Neuron (in vitro differentiated cells): ENCODE results near the gene MTHFS.
"Not testable (repeated sequence)": the region's sequence is repeated elsewhere in the genome, so short reads cannot be mapped to it uniquely, and the experiment has no call there.

Experiments
- H2AFZ ChIP-seq: one replicate; pipeline ENCODE4 v1.6.1; 2013; ENCODE audit warnings: low read depth, mild to moderate bottlenecking, inconsistent platforms, low read length, moderate library complexity
- H3K27me3 ChIP-seq: one replicate; pipeline ENCODE4 v1.6.1; 2013; ENCODE audit warnings: low read length; ENCODE audit not compliant: insufficient read depth
- H3K36me3 ChIP-seq: one replicate; pipeline ENCODE4 v1.6.1; 2013; ENCODE audit warnings: low read length; ENCODE audit not compliant: insufficient read depth
- H3K4me1 ChIP-seq: one replicate; pipeline ENCODE4 v1.6.1; 2013; ENCODE audit warnings: low read length; ENCODE audit not compliant: insufficient read depth
- H3K4me3 ChIP-seq: 2 replicates; pipeline ENCODE4 v1.5.1; 2013; ENCODE audit warnings: mild to moderate bottlenecking, low read length, moderate library complexity
- H3K9me3 ChIP-seq: one replicate; pipeline ENCODE4 v1.6.1; 2013; ENCODE audit warnings: low read length

Gene MTHFS

GRCh38 chr15:79903144-79903543 lies 6.3 kb upstream of the MTHFS start:
- peaks cover 5% of the 10 kb centered on the region for H3K36me3 ChIP-seq
- H2AFZ ChIP-seq, result no peak overlapping the region
- H3K27me3 ChIP-seq, result no peaks in the 10 kb centered on the region
- H3K4me1 ChIP-seq, result no peaks in the 10 kb centered on the region
- peaks cover 1% of the 10 kb centered on the region for H3K9me3 ChIP-seq
- H3K4me3 ChIP-seq, result no peak overlapping the region

GRCh38 chr15:79901958-79902357 lies 5.1 kb upstream of the MTHFS start:
- Histone ChIP-seq H2AFZ (no peak overlapping the region), H3K4me3 (no peak overlapping the region), H3K9me3 (peaks cover 3% of the 10 kb centered on the region), H3K4me1 (no peaks in the 10 kb centered on the region), H3K27me3 (no peaks in the 10 kb centered on the region), H3K36me3 (peaks cover 4% of the 10 kb centered on the region)

- not testable (repeated sequence) for H2AFZ ChIP-seq, H3K4me3 ChIP-seq, H3K9me3 ChIP-seq, H3K36me3 ChIP-seq, H3K4me1 ChIP-seq, H3K27me3 ChIP-seq
These were observed 4.1 kb upstream of the MTHFS start for GRCh38 chr15:79900818-79901378.

- H2AFZ ChIP-seq, result no peak overlapping the region
- peaks cover 4% of the 10 kb centered on the region for H3K9me3 ChIP-seq
- no peaks in the 10 kb centered on the region for H3K27me3 ChIP-seq
- peaks cover 2% of the 10 kb centered on the region for H3K36me3 ChIP-seq
- H3K4me3 ChIP-seq, result no peak overlapping the region
- no peaks in the 10 kb centered on the region for H3K4me1 ChIP-seq
These were observed 3.3 kb upstream of the MTHFS start for GRCh38 chr15:79900087-79900486.

- not testable (repeated sequence) for H3K4me3 ChIP-seq, H3K36me3 ChIP-seq, H2AFZ ChIP-seq, H3K27me3 ChIP-seq, H3K4me1 ChIP-seq, H3K9me3 ChIP-seq
These were observed 2.0 kb upstream of the MTHFS start for GRCh38 chr15:79898786-79899185.

- Histone ChIP-seq H3K27me3 (no peaks in the 10 kb centered on the region), H3K4me1 (no peaks in the 10 kb centered on the region), H3K36me3 (no peaks in the 10 kb centered on the region), H2AFZ (no peak overlapping the region), H3K4me3 (no peak overlapping the region), H3K9me3 (peaks cover 4% of the 10 kb centered on the region)
These were observed 1.6 kb upstream of the MTHFS start for GRCh38 chr15:79898369-79898768.

- no peak overlapping the region for H3K4me3 ChIP-seq
- no peaks in the 10 kb centered on the region for H3K36me3 ChIP-seq
- H3K9me3 ChIP-seq, result peaks cover 4% of the 10 kb centered on the region
- no peaks in the 10 kb centered on the region for H3K4me1 ChIP-seq
- H2AFZ ChIP-seq, result no peak overlapping the region
- H3K27me3 ChIP-seq, result no peaks in the 10 kb centered on the region
These were observed 893 bp upstream of the MTHFS start for GRCh38 chr15:79897701-79898113.

GRCh38 chr15:79897380-79897678 lies 515 bp upstream of the MTHFS start:
- H3K4me3 ChIP-seq, result peak overlapping the region; percentile 50
- no peaks in the 10 kb centered on the region for H3K4me1 ChIP-seq
- no peaks in the 10 kb centered on the region for H3K36me3 ChIP-seq
- peaks cover 4% of the 10 kb centered on the region for H3K9me3 ChIP-seq
- no peak overlapping the region for H2AFZ ChIP-seq
- no peaks in the 10 kb centered on the region for H3K27me3 ChIP-seq

GRCh38 chr15:79896131-79896633 lies 632 bp downstream of the MTHFS start:
- H3K9me3 ChIP-seq, result peaks cover 4% of the 10 kb centered on the region
- H2AFZ ChIP-seq, result no peak overlapping the region
- H3K4me3 ChIP-seq, result peak overlapping the region; percentile 50
- H3K4me1 ChIP-seq, result no peaks in the 10 kb centered on the region
- no peaks in the 10 kb centered on the region for H3K27me3 ChIP-seq
- H3K36me3 ChIP-seq, result no peaks in the 10 kb centered on the region

- peaks cover 2% of the 10 kb centered on the region for H3K36me3 ChIP-seq
- no peaks in the 10 kb centered on the region for H3K4me1 ChIP-seq
- no peaks in the 10 kb centered on the region for H3K27me3 ChIP-seq
- no peaks in the 10 kb centered on the region for H3K9me3 ChIP-seq
- no peak overlapping the region for H2AFZ ChIP-seq
- H3K4me3 ChIP-seq, result no peak overlapping the region
These were observed 9.5 kb downstream of the MTHFS start for GRCh38 chr15:79887054-79887930.

GRCh38 chr15:79886124-79886523 lies 10.7 kb downstream of the MTHFS start:
- H3K9me3 ChIP-seq, result no peaks in the 10 kb centered on the region
- H3K27me3 ChIP-seq, result no peaks in the 10 kb centered on the region
- H2AFZ ChIP-seq, result no peak overlapping the region
- no peaks in the 10 kb centered on the region for H3K4me1 ChIP-seq
- peaks cover 2% of the 10 kb centered on the region for H3K36me3 ChIP-seq
- no peak overlapping the region for H3K4me3 ChIP-seq

- H3K36me3 ChIP-seq, result peaks cover 2% of the 10 kb centered on the region
These were observed 12.6 kb downstream of the MTHFS start for GRCh38 chr15:79884204-79884596.

GRCh38 chr15:79883579-79884203 lies 13.1 kb downstream of the MTHFS start:
- H3K36me3 ChIP-seq, result peaks cover 2% of the 10 kb centered on the region
- H3K4me3 ChIP-seq, result no peak overlapping the region
- no peaks in the 10 kb centered on the region for H3K4me1 ChIP-seq
- no peaks in the 10 kb centered on the region for H3K27me3 ChIP-seq
- H3K9me3 ChIP-seq, result no peaks in the 10 kb centered on the region
- no peak overlapping the region for H2AFZ ChIP-seq

More at GRCh38 chr15:79884204-79884596, 12.6 kb downstream of the MTHFS start:
- Histone ChIP-seq H3K4me1 (no peaks in the 10 kb centered on the region), H3K27me3 (no peaks in the 10 kb centered on the region), H3K4me3 (no peak overlapping the region), H3K9me3 (no peaks in the 10 kb centered on the region), H2AFZ (no peak overlapping the region)
